Fibroblast of pulmonary artery (primary cell): Measurements from ENCODE around the gene PIK3AP1.

Source experiments
- DNase-seq: peaks from one replicate; pipeline ENCODE4 v3.0.0-alpha.2; 2010; ENCODE audit warnings: low read depth
- H3K4me3 ChIP-seq: replicated peaks from 2 replicates; pipeline ENCODE4 v1.5.1; 2011; ENCODE audit warnings: low read depth, mild to moderate bottlenecking, control low read depth, low read length, moderate library complexity
- CTCF ChIP-seq: IDR thresholded peaks from 2 replicates; pipeline ENCODE4 v1.5.1; 2011; ENCODE audit warnings: mild to moderate bottlenecking, control low read depth, low read length, inconsistent platforms; ENCODE audit errors: missing control alignments

Gene PIK3AP1

GRCh38 chr10:96688789-96689188 is 31.5 kb downstream of the PIK3AP1 start:
- no peak for DNase-seq
- TF ChIP-seq CTCF: no peak
- no peak overlapping the region for H3K4me3 ChIP-seq

- no peak for TF ChIP-seq CTCF
- DNase-seq: no peak
- H3K4me3 ChIP-seq: no peak overlapping the region
Measured at GRCh38 chr10:96687317-96688012, 32.8 kb downstream of the PIK3AP1 start.

GRCh38 chr10:96686514-96686913 is 33.8 kb downstream of the PIK3AP1 start:
- H3K4me3 ChIP-seq: no peak overlapping the region
- no peak for TF ChIP-seq CTCF
- no peak for DNase-seq

- H3K4me3 ChIP-seq: no peak overlapping the region
- no peak for DNase-seq
- no peak for TF ChIP-seq CTCF
Measured at GRCh38 chr10:96685306-96685705, 35.0 kb downstream of the PIK3AP1 start.

GRCh38 chr10:96684826-96685225 is 35.5 kb downstream of the PIK3AP1 start:
- H3K4me3 ChIP-seq: no peak overlapping the region
- TF ChIP-seq CTCF: no peak
- no peak for DNase-seq

GRCh38 chr10:96683710-96684109 is 36.6 kb downstream of the PIK3AP1 start:
- TF ChIP-seq CTCF: no peak

GRCh38 chr10:96683065-96683464 is 37.2 kb downstream of the PIK3AP1 start:
- H3K4me3 ChIP-seq: no peak overlapping the region
- TF ChIP-seq CTCF: no peak
- peak; percentile 31 for DNase-seq

More at GRCh38 chr10:96683710-96684109, 36.6 kb downstream of the PIK3AP1 start:
- H3K4me3 ChIP-seq: no peak overlapping the region
- DNase-seq: no peak
